ENCODE results near the gene DUSP16. TPM values are rescaled to one million over a fixed set of nuclear protein-coding genes. Genes with fewer than 3 reads are reported as not detected.

The DUSP16 gene
- total RNA-seq, 1 experiment from 2014 or later = 4.4 TPM

- no peak for TF ChIP-seq CTCF (conservative IDR thresholded peaks at IDR 0.05; ENCODE audit: low read depth, low read length)
- no peak for TF ChIP-seq EZH2 (IDR thresholded peaks at IDR 0.05; ENCODE audit: low read length, unreplicated experiment)
- no peak for TF ChIP-seq EZH2phosphoT487 (IDR thresholded peaks at IDR 0.05; ENCODE audit: borderline replicate concordance, low read length)
- Histone ChIP-seq H3K9me3 (ENCODE audit: low read length) (no peaks in the 10 kb centered on the region), H3K79me2 (ENCODE audit: low read length) (no peaks in the 10 kb centered on the region), H3K36me3 (ENCODE audit: low read depth, low read length) (no peaks in the 10 kb centered on the region), H3K4me2 (ENCODE audit: low read length) (no peak overlapping the region), H3K9me2 (replicated peaks; ENCODE audit: low read length) (no peaks in the 10 kb centered on the region), H2AFZ (ENCODE audit: low read length) (no peak overlapping the region), H3K4me1 (ENCODE audit: insufficient read depth, low read length) (peaks cover 21% of the 10 kb centered on the region), H4K20me1 (ENCODE audit: low read length) (no peaks in the 10 kb centered on the region), H3K27me3 (ENCODE audit: low read length) (no peaks in the 10 kb centered on the region), H3K4me3 (ENCODE audit: low read length) (no peak overlapping the region), H3F3A (ENCODE audit: low read length, unreplicated experiment) (no peaks in the 10 kb centered on the region), H3K9ac (ENCODE audit: low read length) (no peak overlapping the region), H3K27ac (ENCODE audit: low read length) (no peak overlapping the region)
- CTCF ChIA-PET = no interaction called here
- intact Hi-C loops (cut with micrococcal nuclease) = no loop called here
- no TSS peak for BruUV-seq (replicated peaks)
- no peak for DNase-seq
- POLR2A ChIA-PET (ENCODE audit: unreplicated experiment) = interaction anchor here (0.7 kb wide), 1 partner anchor 80 kb away, joined by 3 read pairs; no protein-coding TSS in a partner anchor
- no peak for ATAC-seq
Observed at GRCh38 chr12:12537421-12537820, 25.2 kb downstream of the DUSP16 start.

GRCh38 chr12:12534975-12535374 is 27.7 kb downstream of the DUSP16 start:
- H4K20me1 ChIP-seq (ENCODE audit: low read length) = no peaks in the 10 kb centered on the region
- no peak overlapping the region for H3K27ac ChIP-seq (ENCODE audit: low read length)
- intact Hi-C loops (cut with micrococcal nuclease) = no loop called here
- no peak overlapping the region for H2AFZ ChIP-seq (ENCODE audit: low read length)
- no peak for TF ChIP-seq CTCF (conservative IDR thresholded peaks at IDR 0.05; ENCODE audit: low read depth, low read length)
- TF ChIP-seq EZH2phosphoT487 (IDR thresholded peaks at IDR 0.05; ENCODE audit: borderline replicate concordance, low read length) = no peak
- TF ChIP-seq EZH2 (IDR thresholded peaks at IDR 0.05; ENCODE audit: low read length, unreplicated experiment) = no peak
- no peaks in the 10 kb centered on the region for H3K36me3 ChIP-seq (ENCODE audit: low read depth, low read length)
- H3K9me2 ChIP-seq (replicated peaks; ENCODE audit: low read length) = no peaks in the 10 kb centered on the region
- H3K9ac ChIP-seq (ENCODE audit: low read length) = no peak overlapping the region
- no peaks in the 10 kb centered on the region for H3F3A ChIP-seq (ENCODE audit: low read length, unreplicated experiment)
- ATAC-seq (no peak), DNase-seq (no peak)
- no TSS peak for BruUV-seq (replicated peaks)
- no peaks in the 10 kb centered on the region for H3K79me2 ChIP-seq (ENCODE audit: low read length)
- H3K4me3 ChIP-seq (ENCODE audit: low read length) = no peak overlapping the region
- H3K9me3 ChIP-seq (ENCODE audit: low read length) = no peaks in the 10 kb centered on the region
- H3K4me2 ChIP-seq (ENCODE audit: low read length) = no peak overlapping the region
- peaks cover 21% of the 10 kb centered on the region for H3K4me1 ChIP-seq (ENCODE audit: insufficient read depth, low read length)
- no peaks in the 10 kb centered on the region for H3K27me3 ChIP-seq (ENCODE audit: low read length)
- ChIA-PET POLR2A (ENCODE audit: unreplicated experiment) (no interaction called here), CTCF (no interaction called here)

- Histone ChIP-seq H3K4me1 (ENCODE audit: insufficient read depth, low read length) (peaks cover 14% of the 10 kb centered on the region), H2AFZ (ENCODE audit: low read length) (no peak overlapping the region), H3K79me2 (ENCODE audit: low read length) (no peaks in the 10 kb centered on the region), H3K36me3 (ENCODE audit: low read depth, low read length) (no peaks in the 10 kb centered on the region), H3K4me3 (ENCODE audit: low read length) (no peak overlapping the region), H4K20me1 (ENCODE audit: low read length) (no peaks in the 10 kb centered on the region), H3K9me2 (replicated peaks; ENCODE audit: low read length) (no peaks in the 10 kb centered on the region), H3K9me3 (ENCODE audit: low read length) (no peaks in the 10 kb centered on the region), H3K27ac (ENCODE audit: low read length) (no peak overlapping the region), H3F3A (ENCODE audit: low read length, unreplicated experiment) (no peaks in the 10 kb centered on the region), H3K9ac (ENCODE audit: low read length) (no peak overlapping the region), H3K27me3 (ENCODE audit: low read length) (no peaks in the 10 kb centered on the region), H3K4me2 (ENCODE audit: low read length) (no peak overlapping the region)
- POLR2A ChIA-PET (ENCODE audit: unreplicated experiment) = no interaction called here
- no peak for TF ChIP-seq CTCF (conservative IDR thresholded peaks at IDR 0.05; ENCODE audit: low read depth, low read length)
- DNase-seq = no peak
- intact Hi-C loops (cut with micrococcal nuclease) = no loop called here
- CTCF ChIA-PET = no interaction called here
- no peak for ATAC-seq
- BruUV-seq (replicated peaks) = no TSS peak
Observed at GRCh38 chr12:12534166-12534866, 28.3 kb downstream of the DUSP16 start.

Measured in PC-3 (cell line).